ENCODE data around the gene CTBP1. TPM values are rescaled to one million over a fixed set of nuclear protein-coding genes. Genes with fewer than 3 reads are reported as not detected.
"Not testable (repeated sequence)": the region's sequence is repeated elsewhere in the genome, so short reads cannot be mapped to it uniquely, and the experiment has no call there.

CTBP1 gene
- 213 TPM for total RNA-seq

GRCh38 chr4:1248245-1249147 is at the start of gene CTBP1:
CTBP1 (minus strand) TSS chr4:1249130; CDS start chr4:1241331, 7,799 bp downstream.
- peak; percentile 79 for DNase-seq (ENCODE audit: low spot score)

GRCh38 chr4:1298461-1298860 is 49.5 kb upstream of the CTBP1 start:
- DNase-seq (ENCODE audit: low spot score): no peak

GRCh38 chr4:1297456-1298325 is 48.8 kb upstream of the CTBP1 start:
- no peak for DNase-seq (ENCODE audit: low spot score)

- no peak for DNase-seq (ENCODE audit: low spot score)
Observed at GRCh38 chr4:1297023-1297395, 48.1 kb upstream of the CTBP1 start.

- DNase-seq (ENCODE audit: low spot score): no peak
Observed at GRCh38 chr4:1296324-1297022, 47.5 kb upstream of the CTBP1 start.

- no peak for DNase-seq (ENCODE audit: low spot score)
Observed at GRCh38 chr4:1295405-1296055, 46.6 kb upstream of the CTBP1 start.

GRCh38 chr4:1294891-1295290 is 46.0 kb upstream of the CTBP1 start:
- DNase-seq (ENCODE audit: low spot score): no peak

GRCh38 chr4:1294424-1294823 is 45.5 kb upstream of the CTBP1 start:
- DNase-seq (ENCODE audit: low spot score): no peak

GRCh38 chr4:1293991-1294390 is 45.1 kb upstream of the CTBP1 start:
- no peak for DNase-seq (ENCODE audit: low spot score)

GRCh38 chr4:1293531-1293941 is 44.6 kb upstream of the CTBP1 start:
- no peak for DNase-seq (ENCODE audit: low spot score)

GRCh38 chr4:1292703-1293011 is 43.7 kb upstream of the CTBP1 start:
- not testable (repeated sequence) for DNase-seq (ENCODE audit: low spot score)

GRCh38 chr4:1291996-1292702 is 43.2 kb upstream of the CTBP1 start:
- DNase-seq (ENCODE audit: low spot score): no peak

- DNase-seq (ENCODE audit: low spot score): no peak
Observed at GRCh38 chr4:1291091-1291490, 42.2 kb upstream of the CTBP1 start.

- DNase-seq (ENCODE audit: low spot score): no peak
Observed at GRCh38 chr4:1290165-1290977, 41.4 kb upstream of the CTBP1 start.

GRCh38 chr4:1289207-1290164 is 40.6 kb upstream of the CTBP1 start, which contains the start of gene MAEA:
MAEA (plus strand) TSS chr4:1289891; CDS start chr4:1289914, 23 bp downstream.
- peak; percentile 98 for DNase-seq (ENCODE audit: low spot score)

- DNase-seq (ENCODE audit: low spot score): no peak
Observed at GRCh38 chr4:1288786-1289185, 39.9 kb upstream of the CTBP1 start.

- no peak for DNase-seq (ENCODE audit: low spot score)
Observed at GRCh38 chr4:1285790-1286553, 37.0 kb upstream of the CTBP1 start.

- no peak for DNase-seq (ENCODE audit: low spot score)
Observed at GRCh38 chr4:1285151-1285789, 36.3 kb upstream of the CTBP1 start.

All from mucosa of gallbladder (tissue), 1 donor.